DND-41 (cell line): Measurements from ENCODE around the gene DYSF.

Experiments
- CTCF ChIP-seq: IDR thresholded peaks from 2 replicates; pipeline ENCODE4 v1.5.1; 2012; ENCODE audit warnings: borderline replicate concordance, low read length, moderate library complexity, mild to moderate bottlenecking; ENCODE audit not compliant: poor library complexity, severe bottlenecking; ENCODE audit errors: extremely low read depth
- EZH2 ChIP-seq: IDR thresholded peaks from 3 replicates; pipeline ENCODE4 v1.6.1; 2012; ENCODE audit warnings: borderline replicate concordance, low read depth, mild to moderate bottlenecking, moderate library complexity, low read length, inconsistent platforms; ENCODE audit not compliant: severe bottlenecking

- TF ChIP-seq CTCF (no peak), EZH2 (no peak)
Measured at GRCh38 chr2:71552356-71552755, 99.0 kb downstream of the DYSF start.
